Peyer's patch (tissue), 4 donors: ENCODE measurements around the gene TSPAN32. TPM values are rescaled to one million over a fixed set of nuclear protein-coding genes. Genes with fewer than 3 reads are reported as not detected.

Source experiments
- DNase-seq, 3 donors: peaks; one replicate each; pipeline ENCODE4 v3.0.0-alpha.2; 2017 to 2019
- H3K27ac ChIP-seq, 4 donors: fragments of 200-600 bp; sonication (generic); one replicate each; pipeline ENCODE4 v1.5.1; 2016 to 2019
- H3K27me3 ChIP-seq, 2 donors: fragments of 200-600 bp; sonication (generic); one replicate each; pipeline ENCODE4 v1.5.1; 2019
- H3K36me3 ChIP-seq, 3 donors: fragments of 200-600 bp; sonication (generic); one replicate each; pipeline ENCODE4 v1.5.1; 2016 to 2019
- H3K4me1 ChIP-seq, 4 donors: fragments of 200-600 bp; sonication (generic); one replicate each; pipeline ENCODE4 v1.5.1; 2016 to 2019
- H3K4me3 ChIP-seq, 4 donors: fragments of 200-600 bp; sonication (generic); 1 replicate in 3 of 4; 2 replicates in 1 of 4; pipeline ENCODE4 v1.5.1; 2016 to 2019; ENCODE audit warnings: mild to moderate bottlenecking in 1 of 4
- H3K9me3 ChIP-seq, 4 donors: fragments of 200-600 bp; sonication (generic); one replicate each; pipeline ENCODE4 v1.5.1; 2016 to 2019; ENCODE audit warnings: mild to moderate bottlenecking in 1 of 4
- CTCF ChIP-seq, 6 experiments: fragments of 450-650 bp in 4 of 6; fragments of 200-600 bp in 2 of 6; sonication (generic) in 1 of 6; IDR thresholded peaks; one replicate each; pipeline ENCODE4 v1.5.1; 2017 to 2019; ENCODE audit warnings: antibody characterized with exemption in 6 of 6, mild to moderate bottlenecking in 3 of 6, moderate library complexity in 1 of 6
- POLR2A ChIP-seq, 2 donors: fragments of 450-650 bp; IDR thresholded peaks; one replicate each; pipeline ENCODE4 v1.5.1; 2017; ENCODE audit warnings: antibody characterized with exemption in 2 of 2, mild to moderate bottlenecking in 2 of 2, moderate library complexity in 2 of 2
- total RNA-seq, 4 donors: library from RNA; depleted of rRNA; stranded (reverse); fragments of >200 nt; gene quantifications; one replicate each; pipeline ENCODE4 v1.1.0, GENCODE V29; 2016

Gene TSPAN32
- total RNA-seq, 4 donors from 2014 or later, result 1.6 to 1.7 TPM; not detected in 2

DNA sequence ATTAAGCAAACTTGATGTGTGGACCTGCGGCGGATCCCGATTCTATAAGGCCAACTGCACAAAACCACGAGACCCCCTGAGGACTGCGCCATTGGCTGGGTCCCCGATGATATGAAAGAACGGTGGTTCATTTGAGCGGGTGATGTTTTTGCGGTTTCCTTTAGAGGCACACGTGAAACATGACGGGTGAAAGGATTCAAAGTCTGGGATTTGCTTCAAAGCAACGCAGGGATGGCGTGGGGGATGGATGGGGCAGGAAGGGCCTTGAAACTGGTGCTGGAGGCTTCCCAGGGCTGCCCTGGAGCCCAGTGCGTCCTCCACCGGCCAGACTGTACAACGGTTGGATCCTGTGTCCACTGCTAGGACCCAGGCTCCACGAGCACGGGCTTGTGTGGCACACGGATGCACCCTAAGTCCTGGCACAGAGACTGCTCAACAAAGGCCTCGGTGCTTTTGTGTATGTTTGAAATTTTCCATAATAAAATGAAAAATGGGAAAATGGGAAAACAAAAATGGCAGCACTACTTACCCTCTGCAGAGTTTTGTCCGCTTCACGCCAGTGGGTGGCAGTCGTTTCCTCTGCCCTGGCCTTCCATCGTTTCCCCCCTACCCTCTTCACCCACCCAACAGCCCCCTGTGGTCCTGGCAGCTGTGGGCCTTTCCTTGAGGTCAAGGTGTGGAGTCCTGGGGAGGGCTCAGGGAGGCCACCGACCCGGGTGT is 35.1 kb upstream of the TSPAN32 start:
- H3K27me3 ChIP-seq, result peaks cover 0 to 16% of the 10 kb centered on the region in 2 donors
- no peak for TF ChIP-seq POLR2A (IDR thresholded peaks at IDR 0.05)
- TF ChIP-seq CTCF (IDR thresholded peaks at IDR 0.05), result no peak
- H3K27ac ChIP-seq, result peak overlapping the region in 1 of 4 donors; percentile 66
- H3K9me3 ChIP-seq, result no peaks in the 10 kb centered on the region
- H3K36me3 ChIP-seq, result no peaks in the 10 kb centered on the region
- peak in 1 of 3 donors; percentile 15 for DNase-seq
- H3K4me1 ChIP-seq, result peaks cover 0 to 36% (median 23%) of the 10 kb centered on the region in 4 donors
- no peak overlapping the region for H3K4me3 ChIP-seq

GRCh38 chr11:2267306-2267850 is 34.4 kb upstream of the TSPAN32 start:
- Histone ChIP-seq H3K36me3 (no peaks in the 10 kb centered on the region), H3K27me3 (peaks cover 0 to 16% of the 10 kb centered on the region in 2 donors), H3K4me3 (no peak overlapping the region), H3K27ac (peak overlapping the region in 1 of 4 donors; percentile 86), H3K9me3 (no peaks in the 10 kb centered on the region), H3K4me1 (peaks cover 0 to 36% (median 23%) of the 10 kb centered on the region in 4 donors)
- DNase-seq, result peak; percentile 8 to 48 (median 41)
- TF ChIP-seq POLR2A (IDR thresholded peaks at IDR 0.05), result no peak
- TF ChIP-seq CTCF (IDR thresholded peaks at IDR 0.05), result no peak

DNA sequence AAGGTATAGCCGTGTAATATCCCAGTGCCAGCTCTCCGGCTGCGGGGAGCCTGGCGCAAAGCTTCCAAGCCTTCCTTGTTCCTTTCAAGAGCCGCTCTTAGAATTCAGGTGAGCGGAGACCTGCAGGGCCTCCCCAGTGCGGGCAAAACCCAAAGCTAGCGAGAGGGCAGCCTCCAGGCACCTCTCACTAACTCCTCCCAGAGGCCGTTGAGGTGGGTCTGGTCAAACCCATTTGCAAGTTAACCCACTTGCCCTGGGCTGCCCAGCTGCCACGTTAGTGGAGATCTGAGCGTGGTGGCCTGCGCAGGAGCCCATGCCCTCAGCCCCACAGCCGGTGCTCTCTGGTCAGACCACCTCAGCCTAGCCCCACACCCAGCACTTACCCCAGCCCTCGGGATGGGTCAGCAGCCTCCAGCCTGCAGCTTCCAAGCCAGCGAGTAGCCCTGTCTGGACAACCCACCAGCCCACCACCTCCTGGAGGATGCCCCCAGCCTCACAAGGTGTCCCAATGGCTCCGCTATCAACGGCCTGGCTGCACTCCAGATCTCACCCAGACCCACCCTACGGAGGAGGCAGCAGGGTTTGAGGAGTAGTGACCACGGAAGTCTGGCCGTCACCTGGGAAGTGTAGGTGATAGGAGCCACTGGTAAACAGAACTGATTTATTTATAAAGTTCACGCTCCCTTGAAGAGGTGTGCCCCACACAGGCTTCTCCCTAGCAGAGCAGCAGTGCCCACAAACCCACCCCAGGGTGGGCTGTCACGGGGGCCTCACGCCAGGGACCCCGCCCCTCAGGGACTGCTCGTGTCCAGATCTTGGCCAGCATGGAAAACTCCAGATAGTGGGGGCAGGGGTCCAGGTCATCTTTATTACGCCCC is 33.7 kb upstream of the TSPAN32 start:
- Histone ChIP-seq H3K9me3 (no peaks in the 10 kb centered on the region), H3K4me3 (peak overlapping the region in 2 of 4 donors; percentile 65 to 68), H3K4me1 (peaks cover 0 to 36% (median 23%) of the 10 kb centered on the region in 4 donors), H3K27ac (peak overlapping the region in 3 of 4 donors; percentile 59 to 86 (median 74)), H3K27me3 (peaks cover 0 to 16% of the 10 kb centered on the region in 2 donors), H3K36me3 (no peaks in the 10 kb centered on the region)
- TF ChIP-seq POLR2A (IDR thresholded peaks at IDR 0.05) (no peak), CTCF (IDR thresholded peaks at IDR 0.05) (no peak)
- peak; percentile 14 to 54 (median 47) for DNase-seq

DNA sequence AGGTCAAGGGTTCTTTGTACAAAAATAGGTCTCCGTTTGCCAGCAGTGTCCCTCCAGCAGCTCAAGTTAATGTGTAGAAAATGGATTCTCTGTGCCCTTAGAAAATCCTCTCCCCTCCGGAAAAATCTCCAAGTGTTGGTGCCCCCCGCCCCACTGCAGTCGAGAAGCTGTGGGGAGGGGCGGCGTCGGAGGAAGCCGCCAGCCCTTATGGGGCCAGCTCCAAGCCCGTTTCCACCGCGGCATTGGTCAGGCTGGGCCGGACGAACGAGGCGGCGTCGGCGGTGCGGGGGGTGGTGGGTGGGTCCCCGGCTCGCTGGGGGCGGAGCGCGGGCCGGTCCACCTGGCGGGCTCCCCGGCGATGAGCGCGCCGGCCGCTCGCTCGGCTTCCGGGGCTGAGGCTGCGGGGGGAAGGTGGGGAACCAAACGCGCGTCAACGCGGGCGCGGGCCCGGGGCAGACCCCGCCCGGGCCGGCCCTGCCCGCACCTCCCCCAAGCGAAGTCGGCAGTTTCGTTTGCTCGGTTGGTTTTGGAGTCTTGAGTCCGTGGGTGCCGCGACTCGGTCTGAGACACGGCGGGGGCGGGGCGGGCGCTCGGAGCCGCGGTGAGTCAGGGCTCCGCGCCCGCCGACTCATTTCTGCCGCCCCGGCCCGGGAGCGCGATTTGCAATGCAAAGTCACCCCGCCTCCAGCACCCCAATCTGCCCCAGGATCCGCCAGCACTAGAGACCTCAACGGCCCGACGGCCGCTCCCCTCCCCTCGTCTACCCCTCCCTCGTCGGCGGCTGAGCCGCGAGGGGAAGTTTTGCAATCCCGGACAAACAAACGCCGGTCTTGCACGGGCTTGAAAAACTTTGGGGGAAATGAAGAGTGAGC is 32.8 kb upstream of the TSPAN32 start:
- Histone ChIP-seq H3K4me3 (peak overlapping the region; percentile 46 to 68 (median 64)), H3K36me3 (no peaks in the 10 kb centered on the region), H3K4me1 (peaks cover 0 to 36% (median 23%) of the 10 kb centered on the region in 4 donors), H3K27me3 (peaks cover 0 to 16% of the 10 kb centered on the region in 2 donors), H3K9me3 (no peaks in the 10 kb centered on the region), H3K27ac (peak overlapping the region; percentile 54 to 86 (median 66))
- TF ChIP-seq POLR2A (IDR thresholded peaks at IDR 0.05), result no peak
- no peak for TF ChIP-seq CTCF (IDR thresholded peaks at IDR 0.05)
- peak; percentile 60 to 77 (median 68) for DNase-seq
